Naive thymus-derived CD4-positive, alpha-beta T cell (primary cell): ENCODE results near the gene STK40. TPM values are rescaled to one million over a fixed set of nuclear protein-coding genes. Genes with fewer than 3 reads are reported as not detected.

Source experiments
- ATAC-seq: fragments of 150-1000 bp; cut with Tn5 transposase; 2 replicates; pipeline ENCODE4 v1.10.0; 2021; ENCODE audit warnings: mild to moderate bottlenecking, moderate library complexity
- CTCF ChIA-PET: fragments of 350-600 bp; sonication (Branson Sonifier 250); formaldehyde crosslinking; loops from one replicate; lab custom pipeline; 2021; ENCODE audit warnings: antibody characterized with exemption; lab: Charles Lee
- POLR2A ChIA-PET: fragments of 350-600 bp; sonication (Branson Sonifier 250); formaldehyde crosslinking; loops from one replicate; lab custom pipeline; 2021; ENCODE audit warnings: antibody characterized with exemption, inconsistent platforms; lab: Charles Lee
- DNase-seq, 9 donors: peaks; one replicate each; pipeline versions ENCODE4 v3.0.0 to v3.0.0-alpha.2; 2020 to 2022; ENCODE audit warnings: mixed read lengths in 1 of 9
- H3K27ac ChIP-seq: one replicate; pipeline ENCODE4 v1.7.0; 2013; ENCODE audit warnings: mild to moderate bottlenecking, low read depth, low read length, moderate library complexity
- H3K27me3 ChIP-seq, 2 donors: one replicate each; pipeline ENCODE4 v1.7.0; 2013; ENCODE audit warnings: low read length in 2 of 2, mild to moderate bottlenecking in 2 of 2, moderate library complexity in 2 of 2; ENCODE audit not compliant: control insufficient read depth in 2 of 2, insufficient read depth in 2 of 2
- H3K36me3 ChIP-seq, 3 experiments: 1 replicate in 2 of 3; 2 replicates in 1 of 3; pipeline ENCODE4 v1.7.0; 2013; ENCODE audit warnings: low read length in 3 of 3, mild to moderate bottlenecking in 3 of 3, moderate library complexity in 1 of 3; ENCODE audit not compliant: insufficient read depth in 3 of 3, control insufficient read depth in 2 of 3
- H3K4me1 ChIP-seq, 2 donors: one replicate each; pipeline ENCODE4 v1.7.0; 2013; ENCODE audit warnings: low read length in 2 of 2, mild to moderate bottlenecking in 2 of 2, moderate library complexity in 1 of 2; ENCODE audit not compliant: control insufficient read depth in 2 of 2, insufficient read depth in 2 of 2
- H3K4me3 ChIP-seq: 2 replicates; pipeline ENCODE4 v1.7.0; 2013; ENCODE audit warnings: mild to moderate bottlenecking, low read length
- H3K9me3 ChIP-seq, 3 experiments: 1 replicate in 2 of 3; 2 replicates in 1 of 3; pipeline ENCODE4 v1.7.0; 2013; ENCODE audit warnings: low read length in 3 of 3; ENCODE audit not compliant: control insufficient read depth in 2 of 3
- H3K27ac Mint-ChIP-seq, 9 donors: one replicate each; pipeline ENCODE4 v1.8.0; 2020 to 2022; ENCODE audit warnings: mixed read lengths in 9 of 9, mild to moderate bottlenecking in 8 of 9, moderate library complexity in 5 of 9, inconsistent platforms in 2 of 9
- H3K27me3 Mint-ChIP-seq, 5 donors: one replicate each; pipeline ENCODE4 v1.8.0; 2021 to 2022; ENCODE audit warnings: mixed read lengths in 5 of 5, mild to moderate bottlenecking in 1 of 5
- H3K36me3 Mint-ChIP-seq, 5 donors: one replicate each; pipeline ENCODE4 v1.8.0; 2020 to 2022; ENCODE audit warnings: mixed read lengths in 5 of 5, mild to moderate bottlenecking in 3 of 5, inconsistent platforms in 1 of 5
- H3K4me1 Mint-ChIP-seq, 7 donors: one replicate each; pipeline ENCODE4 v1.8.0; 2020 to 2022; ENCODE audit warnings: mixed read lengths in 7 of 7, mild to moderate bottlenecking in 3 of 7, inconsistent platforms in 1 of 7
- H3K4me3 Mint-ChIP-seq, 10 donors: one replicate each; pipeline ENCODE4 v1.8.0; 2020 to 2022; ENCODE audit warnings: mild to moderate bottlenecking in 10 of 10, mixed read lengths in 10 of 10, moderate library complexity in 6 of 10, inconsistent platforms in 2 of 10
- H3K9me3 Mint-ChIP-seq, 11 donors: one replicate each; pipeline ENCODE4 v1.8.0; 2020 to 2022; ENCODE audit warnings: mixed read lengths in 11 of 11, mild to moderate bottlenecking in 4 of 11, inconsistent platforms in 1 of 11, moderate library complexity in 1 of 11
- intact Hi-C, 2 donors: fragments of 100-400 bp; cut with micrococcal nuclease; formaldehyde crosslinking; loops; one replicate each; pipeline ENCODE4 v1.15.1; 2023
- polyA plus RNA-seq, 2 donors: library from polyadenylated mRNA; unstranded; fragments of 300-500 nt; fragmentation: Illumina TruSeq; gene quantifications; one replicate each; pipeline ENCODE4 v1.2.3, GENCODE V29; 2021
- total RNA-seq, 6 experiments: library from RNA in 5 of 6; stranded (reverse) in 5 of 6; gene quantifications; 1 replicate in 5 of 6; 2 replicates in 1 of 6; pipeline ENCODE4 v1.2.3 and lab custom pipeline; 2021 to 2026

Gene STK40
- total and polyA plus RNA-seq, 7 experiments from 2014 or later: 27.6 to 56.8 (median 46.8) TPM

GRCh38 chr1:36303650-36304360, 81.9 kb downstream of the STK40 start:
- peaks cover 6 to 37% (median 13%) of the 10 kb centered on the region in 7 donors for H3K4me1 Mint-ChIP-seq
- Histone ChIP-seq H3K9me3 (no peaks in the 10 kb centered on the region), H3K4me3 (no peak overlapping the region), H3K27me3 (no peaks in the 10 kb centered on the region), H3K36me3 (peaks cover 3 to 47% (median 15%) of the 10 kb centered on the region in 3 experiments), H3K4me1 (peaks cover 0 to 6% of the 10 kb centered on the region in 2 donors), H3K27ac (no peak overlapping the region)
- intact Hi-C loops: no loop called here
- peak overlapping the region in 1 of 10 donors; percentile 53 for H3K4me3 Mint-ChIP-seq
- peaks cover 0 to 2% (median 0%) of the 10 kb centered on the region in 11 donors for H3K9me3 Mint-ChIP-seq
- no peak for ATAC-seq
- POLR2A ChIA-PET: interaction anchor here (0.6 to 0.7 kb wide), 2 partner anchors 731 to 1661 kb away, joined by 3 to 5 read pairs; no protein-coding TSS in a partner anchor
- CTCF ChIA-PET: interaction anchor here (1.0 kb wide), 1 partner anchor 13 kb away, joined by 3 read pairs; no protein-coding TSS in a partner anchor
- DNase-seq: no peak
- H3K27ac Mint-ChIP-seq: peak overlapping the region in 5 of 9 donors; percentile 32 to 60 (median 56)
- H3K27me3 Mint-ChIP-seq: no peaks in the 10 kb centered on the region
- peaks cover 4 to 26% (median 17%) of the 10 kb centered on the region in 5 donors for H3K36me3 Mint-ChIP-seq

DNA sequence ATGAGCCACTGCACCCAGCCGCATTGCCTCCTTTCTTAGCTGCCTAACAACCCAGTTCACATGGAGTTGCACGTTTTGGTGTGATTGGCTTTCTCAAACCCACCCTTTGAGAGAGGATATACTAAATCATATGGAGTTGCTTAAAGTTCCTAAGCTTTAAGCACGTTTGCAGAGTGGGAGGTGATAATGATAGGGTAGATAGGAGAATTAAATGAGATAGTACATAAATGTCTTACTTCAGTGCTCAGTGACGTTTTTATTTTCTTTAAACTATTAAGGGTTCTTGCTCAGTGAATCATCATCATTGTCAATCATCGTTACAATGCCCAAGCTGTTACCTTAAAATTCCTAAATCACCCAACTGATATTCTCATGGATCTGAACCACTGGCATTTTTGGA, 82.5 kb downstream of the STK40 start:
- H3K4me3 ChIP-seq: no peak overlapping the region
- no peaks in the 10 kb centered on the region for H3K9me3 ChIP-seq
- intact Hi-C loops: no loop called here
- Mint-ChIP-seq H3K9me3 (peaks cover 0 to 2% (median 0%) of the 10 kb centered on the region in 11 donors), H3K27ac (peak overlapping the region in 4 of 9 donors; percentile 14 to 59 (median 54)), H3K4me1 (peaks cover 6 to 35% (median 13%) of the 10 kb centered on the region in 7 donors), H3K4me3 (no peak overlapping the region), H3K27me3 (no peaks in the 10 kb centered on the region), H3K36me3 (peaks cover 4 to 26% (median 17%) of the 10 kb centered on the region in 5 donors)
- no peaks in the 10 kb centered on the region for H3K27me3 ChIP-seq
- ATAC-seq (no peak), DNase-seq (no peak)
- no peak overlapping the region for H3K27ac ChIP-seq
- POLR2A ChIA-PET: no interaction called here
- CTCF ChIA-PET: interaction anchor here (1.0 kb wide), 1 partner anchor 13 kb away, joined by 3 read pairs; no protein-coding TSS in a partner anchor
- peaks cover 6 to 53% (median 15%) of the 10 kb centered on the region in 3 experiments for H3K36me3 ChIP-seq
- H3K4me1 ChIP-seq: peaks cover 0 to 6% of the 10 kb centered on the region in 2 donors

DNA sequence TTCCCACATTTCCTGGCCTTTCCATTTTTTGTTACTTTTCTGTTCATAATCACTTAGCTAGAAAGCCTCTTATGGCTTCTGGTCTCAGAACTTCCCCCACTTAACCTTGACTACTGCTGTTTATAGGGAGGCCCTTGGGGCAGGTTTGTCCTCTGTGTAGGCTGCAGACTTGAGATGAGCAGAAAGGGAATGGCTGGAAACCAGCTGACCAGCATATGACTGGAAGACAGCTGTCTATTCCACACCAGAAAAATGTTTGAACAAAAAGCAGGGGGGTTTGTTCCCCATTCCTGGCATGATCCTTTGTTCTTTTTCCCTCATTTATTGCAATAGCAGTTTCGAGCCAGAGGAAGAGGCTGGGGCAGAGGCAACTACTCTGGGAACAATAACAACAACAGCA, 84.5 kb downstream of the STK40 start:
- H3K4me3 ChIP-seq: no peak overlapping the region
- H3K36me3 ChIP-seq: peaks cover 6 to 73% (median 24%) of the 10 kb centered on the region in 3 experiments
- H3K9me3 ChIP-seq: no peaks in the 10 kb centered on the region
- Mint-ChIP-seq H3K36me3 (peaks cover 8 to 30% (median 21%) of the 10 kb centered on the region in 5 donors), H3K27ac (peak overlapping the region in 4 of 9 donors; percentile 18 to 58 (median 40)), H3K4me1 (peaks cover 0 to 22% (median 6%) of the 10 kb centered on the region in 7 donors), H3K9me3 (no peaks in the 10 kb centered on the region), H3K27me3 (no peaks in the 10 kb centered on the region), H3K4me3 (no peak overlapping the region)
- ChIA-PET POLR2A (no interaction called here), CTCF (interaction anchor here (1.2 to 1.6 kb wide), 3 partner anchors 16 to 66 kb away, joined by 3 read pairs; no protein-coding TSS in a partner anchor)
- intact Hi-C loops: no loop called here
- no peaks in the 10 kb centered on the region for H3K4me1 ChIP-seq
- no peak for ATAC-seq
- H3K27me3 ChIP-seq: no peaks in the 10 kb centered on the region
- no peak for DNase-seq
- H3K27ac ChIP-seq: no peak overlapping the region

DNA sequence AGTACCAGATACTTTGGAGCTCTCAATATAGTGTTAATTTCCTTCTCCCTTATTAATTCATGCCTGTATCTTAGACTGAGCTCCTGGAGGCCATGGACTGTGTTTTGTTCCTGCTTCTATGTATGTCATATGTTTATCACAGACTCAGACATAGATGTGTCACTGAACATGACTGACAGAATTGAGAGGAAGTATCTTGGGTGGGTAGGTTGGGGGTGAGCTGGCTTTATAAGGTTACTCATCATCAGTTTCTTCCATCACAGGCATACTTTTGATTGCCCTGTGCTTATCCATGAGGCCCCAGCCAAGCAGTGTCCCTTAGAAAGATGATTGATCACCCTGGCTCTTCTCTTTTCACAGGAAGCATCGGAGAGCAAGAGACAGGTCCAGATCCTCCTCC, 85.2 kb downstream of the STK40 start:
- ATAC-seq (peak; percentile 77), DNase-seq (no peak)
- H3K27me3 Mint-ChIP-seq: no peaks in the 10 kb centered on the region
- no peaks in the 10 kb centered on the region for H3K9me3 Mint-ChIP-seq
- H3K27ac Mint-ChIP-seq: peak overlapping the region in 7 of 9 donors; percentile 36 to 75 (median 57)
- peaks cover 8 to 31% (median 21%) of the 10 kb centered on the region in 5 donors for H3K36me3 Mint-ChIP-seq
- CTCF ChIA-PET: interaction anchor here (0.7 to 1.6 kb wide), 4 partner anchors 11 to 67 kb away, joined by 3 to 8 read pairs (median 3); no protein-coding TSS in a partner anchor
- H3K36me3 ChIP-seq: peaks cover 6 to 77% (median 25%) of the 10 kb centered on the region in 3 experiments
- peak overlapping the region in 1 of 10 donors; percentile 7 for H3K4me3 Mint-ChIP-seq
- no peaks in the 10 kb centered on the region for H3K27me3 ChIP-seq
- H3K4me3 ChIP-seq: no peak overlapping the region
- intact Hi-C loops: no loop called here
- H3K9me3 ChIP-seq: no peaks in the 10 kb centered on the region
- H3K4me1 Mint-ChIP-seq: peaks cover 0 to 19% (median 6%) of the 10 kb centered on the region in 7 donors
- no peak overlapping the region for H3K27ac ChIP-seq
- POLR2A ChIA-PET: no interaction called here
- no peaks in the 10 kb centered on the region for H3K4me1 ChIP-seq

DNA sequence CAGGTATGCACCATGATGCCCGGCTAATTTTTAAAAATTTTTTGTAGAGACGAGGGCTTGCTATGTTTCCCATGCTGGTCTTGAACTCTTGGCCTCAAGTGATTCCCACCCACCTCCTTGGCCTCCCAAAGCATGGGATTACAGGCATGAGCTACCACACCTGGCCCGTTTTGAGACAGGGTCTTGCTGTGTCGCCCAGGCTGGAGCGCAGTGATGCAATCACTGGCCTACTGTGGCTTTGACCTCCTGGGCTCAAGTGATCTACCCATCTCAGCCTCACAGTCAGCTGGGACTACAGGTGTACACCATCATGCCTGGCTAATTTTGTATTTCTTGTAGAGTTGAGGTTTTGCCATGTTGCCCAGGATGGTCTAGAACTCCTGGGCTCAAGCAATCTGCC, 87.1 kb downstream of the STK40 start:
- POLR2A ChIA-PET: no interaction called here
- H3K36me3 ChIP-seq: peaks cover 6 to 88% (median 26%) of the 10 kb centered on the region in 3 experiments
- H3K9me3 ChIP-seq: no peaks in the 10 kb centered on the region
- Mint-ChIP-seq H3K27ac (no peak overlapping the region), H3K36me3 (peaks cover 8 to 37% (median 28%) of the 10 kb centered on the region in 5 donors), H3K9me3 (no peaks in the 10 kb centered on the region), H3K4me1 (peaks cover 0 to 12% (median 5%) of the 10 kb centered on the region in 7 donors), H3K27me3 (no peaks in the 10 kb centered on the region), H3K4me3 (no peak overlapping the region)
- H3K4me3 ChIP-seq: no peak overlapping the region
- DNase-seq: no peak
- ATAC-seq: no peak
- intact Hi-C loops: no loop called here
- H3K27ac ChIP-seq: no peak overlapping the region
- no peaks in the 10 kb centered on the region for H3K4me1 ChIP-seq
- no peaks in the 10 kb centered on the region for H3K27me3 ChIP-seq
- CTCF ChIA-PET: interaction anchor here (0.6 kb wide), 1 partner anchor 1646 kb away, joined by 3 read pairs; no protein-coding TSS in a partner anchor

DNA sequence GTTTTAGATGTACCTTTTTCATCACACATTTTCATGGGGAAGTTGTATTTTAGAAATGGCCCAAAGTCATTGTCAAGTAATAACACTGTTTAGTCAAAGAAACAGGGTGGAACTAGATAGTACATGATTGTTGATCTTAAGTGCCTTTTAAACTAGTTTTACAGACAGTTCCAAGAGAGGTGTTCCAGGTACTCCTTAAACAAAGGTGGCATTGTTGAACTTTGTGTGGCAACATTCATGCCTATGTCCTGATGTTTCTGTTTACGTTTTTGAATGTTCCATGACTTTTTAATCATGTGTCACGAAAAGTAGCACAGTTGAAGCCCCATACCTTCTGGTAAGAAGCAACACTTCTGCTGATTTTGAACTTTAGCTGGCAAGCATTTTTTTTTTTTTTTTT, 88.7 kb downstream of the STK40 start:
- POLR2A ChIA-PET: no interaction called here
- Histone ChIP-seq H3K4me1 (no peaks in the 10 kb centered on the region), H3K9me3 (no peaks in the 10 kb centered on the region), H3K4me3 (no peak overlapping the region), H3K36me3 (peaks cover 9 to 89% (median 35%) of the 10 kb centered on the region in 3 experiments), H3K27me3 (no peaks in the 10 kb centered on the region), H3K27ac (no peak overlapping the region)
- Mint-ChIP-seq H3K36me3 (peaks cover 8 to 40% (median 27%) of the 10 kb centered on the region in 5 donors), H3K4me1 (peaks cover 0 to 12% (median 5%) of the 10 kb centered on the region in 7 donors), H3K27me3 (no peaks in the 10 kb centered on the region), H3K27ac (peak overlapping the region in 3 of 9 donors; percentile 4 to 66 (median 60)), H3K4me3 (no peak overlapping the region), H3K9me3 (peaks cover 0 to 2% (median 0%) of the 10 kb centered on the region in 11 donors)
- ATAC-seq: no peak
- CTCF ChIA-PET: no interaction called here
- intact Hi-C loops: no loop called here
- no peak for DNase-seq
